PC-9 (cell line): ENCODE measurements around the gene GATC. TPM values are rescaled to one million over a fixed set of nuclear protein-coding genes. Genes with fewer than 3 reads are reported as not detected.
"Not testable (repeated sequence)": the region's sequence is repeated elsewhere in the genome, so short reads cannot be mapped to it uniquely, and the experiment has no call there.

Source experiments
- BruUV-seq: library from RNA; stranded (reverse); fragments of 400-500 nt; replicated peaks from 2 replicates; lab custom pipeline; 2021; lab: Mats Ljungman, UMichigan
- CTCF ChIA-PET: fragments of 300-600 bp; sonication (Branson Sonifier 250); formaldehyde crosslinking; loops from one replicate; lab custom pipeline; 2022; ENCODE audit warnings: antibody characterized with exemption; lab: Charles Lee
- POLR2A ChIA-PET: fragments of 300-600 bp; sonication (Branson Sonifier 250); formaldehyde crosslinking; loops from one replicate; lab custom pipeline; 2022; ENCODE audit warnings: antibody characterized with exemption; ENCODE audit not compliant: unreplicated experiment; lab: Charles Lee
- DNase-seq, 2 experiments: peaks; one replicate each; pipeline versions ENCODE4 v3.0.0 to v3.0.0-alpha.2; 2015 to 2022; ENCODE audit warnings: mixed read lengths in 1 of 2
- H2AFZ ChIP-seq: fragments of 200-600 bp; sonication (generic); 2 replicates; pipeline ENCODE4 v1.8.1; 2017; ENCODE audit warnings: antibody characterized with exemption
- H3F3A ChIP-seq: fragments of 200-600 bp; sonication (generic); 2 replicates; pipeline ENCODE4 v1.8.1; 2017; ENCODE audit warnings: antibody characterized with exemption, mild to moderate bottlenecking, low read depth; ENCODE audit not compliant: insufficient read depth
- H3K27ac ChIP-seq: fragments of 200-600 bp; sonication (generic); 2 replicates; pipeline ENCODE4 v1.6.1; 2016; ENCODE audit warnings: mixed run types
- H3K27me3 ChIP-seq: fragments of 200-600 bp; sonication (generic); 2 replicates; pipeline ENCODE4 v1.6.1; 2016; ENCODE audit warnings: low read depth, mixed run types; ENCODE audit not compliant: insufficient read depth
- H3K36me3 ChIP-seq: fragments of 200-600 bp; sonication (generic); 2 replicates; pipeline ENCODE4 v1.6.1; 2016; ENCODE audit warnings: low read depth, mixed run types
- H3K4me1 ChIP-seq: fragments of 200-600 bp; sonication (generic); replicated peaks from 2 replicates; pipeline ENCODE4 v1.6.1; 2016; ENCODE audit warnings: mixed run types; ENCODE audit not compliant: insufficient read depth
- H3K4me2 ChIP-seq: fragments of 200-600 bp; sonication (generic); 2 replicates; pipeline ENCODE4 v1.6.1; 2017; ENCODE audit warnings: mixed run types
- H3K4me3 ChIP-seq: fragments of 200-600 bp; sonication (generic); 2 replicates; pipeline ENCODE4 v1.6.1; 2016; ENCODE audit warnings: mixed run types
- H3K79me2 ChIP-seq: fragments of 200-600 bp; sonication (generic); 2 replicates; pipeline ENCODE4 v1.6.1; 2017; ENCODE audit warnings: low read depth, mixed run types
- H3K9me2 ChIP-seq: fragments of 200-600 bp; sonication (generic); 2 replicates; pipeline ENCODE4 v1.8.1; 2017; ENCODE audit warnings: mild to moderate bottlenecking; ENCODE audit not compliant: insufficient read depth
- H3K9me3 ChIP-seq: fragments of 200-600 bp; sonication (generic); 2 replicates; pipeline ENCODE4 v1.8.1; 2016; ENCODE audit warnings: low read depth; ENCODE audit not compliant: insufficient read depth
- H4K20me1 ChIP-seq: fragments of 200-600 bp; sonication (generic); 2 replicates; pipeline ENCODE4 v1.8.1; 2017; ENCODE audit not compliant: insufficient read depth
- EZH2 ChIP-seq: fragments of 200-600 bp; sonication (generic); IDR thresholded peaks from 2 replicates; pipeline ENCODE4 v1.8.0; 2017; ENCODE audit warnings: antibody characterized with exemption, low read depth
- intact Hi-C: fragments of 100-400 bp; cut with micrococcal nuclease; formaldehyde crosslinking; loops from one replicate; pipeline ENCODE4 v1.10.0; 2022; ENCODE audit not compliant: unreplicated experiment
- total RNA-seq: library from RNA; stranded (reverse); gene quantifications from 2 replicates; pipeline ENCODE4 v1.2.3, GENCODE V29; 2021
- TF ChIP-seq, protein P1 (sequence below): fragments of 200-600 bp; sonication (generic); conservative IDR thresholded peaks from 2 replicates; pipeline ENCODE4 v1.6.1; 2017; ENCODE audit warnings: mixed run types, antibody characterized with exemption, mild to moderate bottlenecking, moderate library complexity

Gene GATC
- total RNA-seq, 1 experiment from 2014 or later: 24.3 TPM

DNA sequence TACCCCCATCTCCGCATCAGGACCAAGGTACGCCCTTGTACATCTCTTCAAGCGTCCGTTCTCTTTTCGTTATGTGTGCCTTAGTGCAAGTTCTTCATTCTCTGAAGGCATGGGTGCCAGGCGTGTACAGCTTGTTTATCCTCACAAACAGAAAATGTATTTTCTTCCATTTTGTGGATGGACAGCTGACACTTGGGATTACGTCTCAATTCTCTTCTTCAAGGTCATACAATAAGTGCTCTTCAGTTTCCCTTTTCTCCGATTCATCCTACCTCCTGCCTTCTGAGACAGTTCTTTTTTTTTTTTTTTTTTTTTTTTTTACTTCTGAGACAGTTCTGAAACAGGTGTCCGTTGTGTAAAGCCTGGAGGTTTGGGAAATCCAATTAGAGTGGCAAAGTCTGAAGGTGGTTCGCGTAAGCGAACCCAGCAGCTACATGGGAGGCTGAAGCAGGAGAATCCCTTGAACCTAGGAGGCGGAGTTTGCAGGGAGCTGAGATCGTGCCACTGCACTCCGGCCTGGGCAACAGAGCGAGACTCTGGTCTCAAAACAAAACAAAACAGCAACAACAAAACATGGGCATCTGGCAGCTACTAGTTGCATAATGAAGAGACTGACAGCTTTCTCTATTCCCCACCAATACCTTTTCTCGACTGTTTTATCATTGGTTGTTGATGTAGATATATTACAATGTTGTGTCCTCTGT is 7.6 kb upstream of the GATC start:
- intact Hi-C loops: loop anchor here (2.0 to 5.0 kb wide), 2 partner anchors 82 to 144 kb away; partner anchors contain the start of gene POP5
- 0 out of 2 replicates have a peak overlapping the region, but pooled peaks have one; percentile 5 for H3K27ac ChIP-seq

GRCh38 chr12:120439646-120440247 is 6.5 kb upstream of the GATC start:
- H2AFZ ChIP-seq: no peak overlapping the region

More for the DNA sequence above, 7.6 kb upstream of the GATC start:
- peaks cover 40% of the 10 kb centered on the region; the same call in 1 of the 2 replicates for H3F3A ChIP-seq
- H2AFZ ChIP-seq: peak overlapping the region; percentile 72; the same call in 1 of the 2 replicates
- H3K9me2 ChIP-seq: no peaks in the 10 kb centered on the region
- DNase-seq: no peak
- peaks cover 15% of the 10 kb centered on the region for H3K36me3 ChIP-seq
- peak overlapping the region; percentile 81 for H3K4me2 ChIP-seq
- peaks cover 52% of the 10 kb centered on the region for H3K79me2 ChIP-seq
- H4K20me1 ChIP-seq: peaks cover 7% of the 10 kb centered on the region
- H3K27me3 ChIP-seq: no peaks in the 10 kb centered on the region
- TF ChIP-seq EZH2: no peak
- TF ChIP-seq, protein P1, sequence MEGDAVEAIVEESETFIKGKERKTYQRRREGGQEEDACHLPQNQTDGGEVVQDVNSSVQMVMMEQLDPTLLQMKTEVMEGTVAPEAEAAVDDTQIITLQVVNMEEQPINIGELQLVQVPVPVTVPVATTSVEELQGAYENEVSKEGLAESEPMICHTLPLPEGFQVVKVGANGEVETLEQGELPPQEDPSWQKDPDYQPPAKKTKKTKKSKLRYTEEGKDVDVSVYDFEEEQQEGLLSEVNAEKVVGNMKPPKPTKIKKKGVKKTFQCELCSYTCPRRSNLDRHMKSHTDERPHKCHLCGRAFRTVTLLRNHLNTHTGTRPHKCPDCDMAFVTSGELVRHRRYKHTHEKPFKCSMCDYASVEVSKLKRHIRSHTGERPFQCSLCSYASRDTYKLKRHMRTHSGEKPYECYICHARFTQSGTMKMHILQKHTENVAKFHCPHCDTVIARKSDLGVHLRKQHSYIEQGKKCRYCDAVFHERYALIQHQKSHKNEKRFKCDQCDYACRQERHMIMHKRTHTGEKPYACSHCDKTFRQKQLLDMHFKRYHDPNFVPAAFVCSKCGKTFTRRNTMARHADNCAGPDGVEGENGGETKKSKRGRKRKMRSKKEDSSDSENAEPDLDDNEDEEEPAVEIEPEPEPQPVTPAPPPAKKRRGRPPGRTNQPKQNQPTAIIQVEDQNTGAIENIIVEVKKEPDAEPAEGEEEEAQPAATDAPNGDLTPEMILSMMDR: no peak
- H3K4me3 ChIP-seq: peak overlapping the region; percentile 67
- ChIA-PET POLR2A (no interaction called here), CTCF (interaction anchor here (0.6 to 0.7 kb wide), 2 partner anchors 74 to 236 kb away, joined by 3 to 8 read pairs; no protein-coding TSS in a partner anchor)
- TSS peak; percentile 73 for BruUV-seq
- H3K4me1 ChIP-seq: peaks cover 12% of the 10 kb centered on the region
- H3K9me3 ChIP-seq: no peaks in the 10 kb centered on the region

DNA sequence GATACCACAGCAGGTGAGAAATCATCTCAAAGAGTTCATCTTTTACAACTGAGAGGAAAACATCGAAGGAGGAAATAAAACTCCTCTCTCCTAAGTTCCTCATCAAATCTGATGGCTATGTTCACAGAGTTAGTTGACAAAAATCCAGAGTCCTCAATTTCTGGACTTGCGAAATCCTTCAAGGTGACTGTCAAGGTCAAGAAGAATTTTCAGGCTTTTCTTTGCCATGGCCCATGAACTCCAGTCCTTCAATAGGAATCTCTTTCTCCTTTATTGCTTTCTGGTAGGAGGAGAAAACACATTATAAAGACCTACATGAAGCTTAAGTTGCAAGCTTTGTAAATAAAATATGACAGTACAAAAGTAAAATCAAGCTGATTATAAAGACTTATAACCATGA is 1.6 kb upstream of the GATC start:
- ChIA-PET POLR2A (no interaction called here), CTCF (interaction anchor here (0.6 kb wide), 1 partner anchor 183 kb away, joined by 3 read pairs; no protein-coding TSS in a partner anchor)
- H3K79me2 ChIP-seq: peaks cover 91% of the 10 kb centered on the region
- H3K36me3 ChIP-seq: peaks cover 28% of the 10 kb centered on the region
- H3K27ac ChIP-seq: no peak overlapping the region
- no peak overlapping the region for H2AFZ ChIP-seq
- peaks cover 7% of the 10 kb centered on the region for H4K20me1 ChIP-seq
- intact Hi-C loops: no loop called here
- no peaks in the 10 kb centered on the region for H3K9me3 ChIP-seq
- H3K27me3 ChIP-seq: no peaks in the 10 kb centered on the region
- no TSS peak for BruUV-seq
- H3K9me2 ChIP-seq: no peaks in the 10 kb centered on the region
- H3K4me3 ChIP-seq: no peak overlapping the region; the same call in 1 of the 2 replicates
- H3K4me1 ChIP-seq: peaks cover 17% of the 10 kb centered on the region
- peak overlapping the region; percentile 84 for H3K4me2 ChIP-seq
- DNase-seq: no peak
- TF ChIP-seq, protein P1: no peak
- no peak for TF ChIP-seq EZH2
- H3F3A ChIP-seq: peaks cover 47% of the 10 kb centered on the region; the same call in 1 of the 2 replicates

More at GRCh38 chr12:120439646-120440247, 6.5 kb upstream of the GATC start:
- DNase-seq: peak; percentile 36 to 47
- Histone ChIP-seq H3K27ac (no peak overlapping the region), H3K9me3 (no peaks in the 10 kb centered on the region), H3K4me3 (no peak overlapping the region), H3K79me2 (peaks cover 62% of the 10 kb centered on the region), H3K27me3 (no peaks in the 10 kb centered on the region), H3F3A (peaks cover 51% of the 10 kb centered on the region; the same call in 1 of the 2 replicates), H3K36me3 (peaks cover 24% of the 10 kb centered on the region), H4K20me1 (peaks cover 7% of the 10 kb centered on the region), H3K9me2 (no peaks in the 10 kb centered on the region), H3K4me2 (peak overlapping the region; percentile 81), H3K4me1 (peaks cover 15% of the 10 kb centered on the region)
- TF ChIP-seq, protein P1: peak; percentile 72
- no peak for TF ChIP-seq EZH2
- intact Hi-C loops: loop anchor here (2.0 to 5.0 kb wide), 2 partner anchors 83 to 143 kb away; partner anchors contain the start of gene POP5
- POLR2A ChIA-PET: no interaction called here
- BruUV-seq: no TSS peak
- CTCF ChIA-PET: no interaction called here

DNA sequence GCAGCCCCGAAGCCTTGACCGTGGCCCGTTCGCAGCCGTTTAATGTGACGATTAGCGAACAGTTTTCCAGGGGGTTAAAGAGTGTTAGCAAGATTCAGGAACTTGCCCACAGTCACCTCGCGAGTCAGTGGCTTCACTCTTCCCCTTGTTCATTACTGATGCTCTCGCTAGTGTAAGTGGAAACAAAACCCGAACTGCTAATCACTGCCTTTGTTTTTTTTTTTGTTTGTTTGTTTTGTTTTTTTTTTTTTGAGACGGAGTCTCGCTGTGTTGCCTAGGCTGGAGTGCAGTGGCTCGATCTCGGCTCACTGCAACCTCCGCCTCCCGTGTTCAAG is 567 bp downstream of the GATC start:
- Histone ChIP-seq H3K4me3 (peak overlapping the region; percentile 73), H3K4me2 (peak overlapping the region; percentile 84), H3F3A (peaks cover 37% of the 10 kb centered on the region; the same call in 1 of the 2 replicates), H3K36me3 (peaks cover 23% of the 10 kb centered on the region), H3K4me1 (peaks cover 17% of the 10 kb centered on the region), H3K27ac (peak overlapping the region; percentile 45; the same call in 1 of the 2 replicates), H3K79me2 (peaks cover 77% of the 10 kb centered on the region), H2AFZ (peak overlapping the region; percentile 96)
- intact Hi-C loops: loop anchor here (2.0 kb wide), 1 partner anchor 218 kb away; no protein-coding TSS in a partner anchor
- CTCF ChIA-PET, H3K9me3 ChIP-seq, H4K20me1 ChIP-seq, DNase-seq, BruUV-seq, H3K9me2 ChIP-seq, H3K27me3 ChIP-seq: not testable (repeated sequence)
- POLR2A ChIA-PET: interaction anchor here (0.7 kb wide), 1 partner anchor 208 kb away, joined by 5 read pairs; no protein-coding TSS in a partner anchor
